Rectal smooth muscle tissue (tissue), 1 donor: ENCODE results near the gene COL27A1.
"Not testable (repeated sequence)": the region's sequence is repeated elsewhere in the genome, so short reads cannot be mapped to it uniquely, and the experiment has no call there.

Source experiments
- H3K27ac ChIP-seq: one replicate; pipeline ENCODE4 v1.7.0; 2013; ENCODE audit warnings: low read depth, low read length, inconsistent platforms
- H3K27me3 ChIP-seq: one replicate; pipeline ENCODE4 v1.7.0; 2013; ENCODE audit warnings: low read length; ENCODE audit not compliant: control insufficient read depth, insufficient read depth
- H3K36me3 ChIP-seq: one replicate; pipeline ENCODE4 v1.7.0; 2013; ENCODE audit warnings: low read length; ENCODE audit not compliant: control insufficient read depth, insufficient read depth
- H3K4me1 ChIP-seq: one replicate; pipeline ENCODE4 v1.7.0; 2013; ENCODE audit warnings: low read length; ENCODE audit not compliant: control insufficient read depth, insufficient read depth
- H3K4me3 ChIP-seq: one replicate; pipeline ENCODE4 v1.7.0; 2013; ENCODE audit warnings: low read length
- H3K9ac ChIP-seq: one replicate; pipeline ENCODE4 v1.7.0; 2013; ENCODE audit warnings: low read length

COL27A1 gene

DNA sequence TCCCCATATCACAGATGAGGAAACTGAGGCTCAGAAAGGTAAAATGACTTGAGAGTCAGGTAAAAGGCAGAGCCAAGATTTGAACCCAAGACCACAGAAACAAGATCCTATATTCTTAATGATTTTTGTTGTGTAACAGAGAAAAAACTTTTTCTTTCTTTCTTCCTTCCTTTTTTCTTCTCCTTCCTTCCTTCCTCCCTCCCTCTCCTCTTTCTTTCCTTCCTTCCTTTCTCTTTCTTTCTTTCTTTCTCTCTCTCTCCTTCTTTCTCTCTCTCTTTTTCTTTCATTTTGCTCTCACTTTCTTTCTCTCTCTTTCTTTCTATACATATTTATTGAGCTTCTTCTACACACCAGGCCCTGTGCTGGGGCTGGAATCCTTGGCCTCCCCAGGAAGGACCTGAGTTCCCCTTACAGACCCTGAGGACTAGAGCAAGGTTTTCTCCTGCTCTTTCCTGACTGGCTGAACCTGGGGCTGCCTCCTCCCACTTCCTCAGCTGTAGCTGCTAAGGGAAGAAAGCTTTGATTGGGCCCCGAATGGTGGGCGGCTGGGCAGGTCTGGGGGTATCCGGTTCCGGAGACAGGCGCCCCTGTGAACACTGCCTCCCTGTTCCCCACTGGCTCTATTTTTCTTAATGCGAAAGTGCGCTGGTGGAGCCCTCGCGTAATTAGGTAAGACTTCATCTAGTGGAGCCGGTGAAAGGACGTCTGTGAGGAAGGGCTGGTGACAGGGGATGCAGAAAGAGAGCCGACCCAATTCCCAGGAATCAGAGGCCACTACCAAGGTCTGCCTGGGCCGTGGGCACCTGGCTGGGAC lies 28.9 kb upstream of the COL27A1 start:
- H3K36me3 ChIP-seq = no peaks in the 10 kb centered on the region
- H3K9ac ChIP-seq = no peak overlapping the region
- no peak overlapping the region for H3K27ac ChIP-seq
- no peak overlapping the region for H3K4me3 ChIP-seq
- H3K27me3 ChIP-seq = no peaks in the 10 kb centered on the region
- no peaks in the 10 kb centered on the region for H3K4me1 ChIP-seq

DNA sequence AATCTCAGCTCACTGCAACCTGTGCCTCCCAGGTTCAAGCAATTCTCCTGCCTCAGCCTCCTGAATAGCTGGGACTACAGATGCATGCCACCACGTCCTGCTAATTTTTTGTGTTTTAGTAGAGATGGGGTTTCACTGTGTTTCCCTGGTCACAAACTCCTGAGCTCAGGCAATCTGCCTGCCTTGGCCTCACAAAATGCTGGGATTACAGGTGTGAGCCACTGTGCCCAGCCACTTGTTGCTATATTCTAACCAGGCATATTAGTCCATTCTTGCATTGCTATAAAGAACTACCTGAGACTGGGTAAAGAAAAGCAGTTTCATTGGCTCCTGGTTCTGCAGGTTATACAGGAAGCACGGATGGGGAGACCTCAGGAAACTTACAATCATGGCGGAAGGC lies 26.6 kb upstream of the COL27A1 start:
- H3K4me3 ChIP-seq, H3K36me3 ChIP-seq, H3K9ac ChIP-seq, H3K27me3 ChIP-seq, H3K27ac ChIP-seq, H3K4me1 ChIP-seq: not testable (repeated sequence)

- Histone ChIP-seq H3K4me3 (no peak overlapping the region), H3K9ac (no peak overlapping the region), H3K27me3 (no peaks in the 10 kb centered on the region), H3K4me1 (no peaks in the 10 kb centered on the region), H3K36me3 (no peaks in the 10 kb centered on the region), H3K27ac (no peak overlapping the region)
Observed at GRCh38 chr9:114130141-114130540, 25.2 kb upstream of the COL27A1 start.

DNA sequence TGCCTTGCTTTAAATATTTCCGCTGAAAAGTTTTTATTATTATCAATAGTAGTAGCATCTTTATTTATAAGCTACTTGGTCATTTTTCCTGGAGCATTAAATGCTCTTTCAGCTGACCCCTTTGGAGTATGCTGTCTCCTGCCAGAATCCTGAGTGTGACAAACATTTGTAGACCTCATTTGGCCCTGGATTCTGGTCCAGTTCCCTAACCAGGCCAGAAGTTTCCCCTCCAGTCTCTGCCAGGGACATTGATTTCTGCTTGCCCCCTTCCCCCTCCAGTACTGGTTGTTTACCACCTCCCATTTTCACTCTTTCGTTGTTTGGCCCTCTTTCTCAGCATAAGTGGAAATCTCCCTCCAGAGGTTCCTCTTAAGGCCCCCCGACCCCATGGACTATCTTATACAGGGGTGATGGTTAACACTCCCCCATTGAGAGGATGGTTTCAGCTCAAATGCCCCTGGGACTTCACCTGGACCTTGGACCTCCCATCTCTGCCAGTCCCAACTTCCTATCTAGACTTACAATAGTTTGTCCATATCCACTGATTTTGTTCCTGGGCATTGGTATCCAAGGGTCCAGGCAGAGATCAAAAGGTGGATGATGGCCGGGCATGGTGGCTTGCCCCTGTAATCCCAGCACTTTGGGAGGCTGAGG lies 24.6 kb upstream of the COL27A1 start:
- no peak overlapping the region for H3K9ac ChIP-seq
- H3K36me3 ChIP-seq = no peaks in the 10 kb centered on the region
- H3K4me1 ChIP-seq = no peaks in the 10 kb centered on the region
- H3K4me3 ChIP-seq = no peak overlapping the region
- no peaks in the 10 kb centered on the region for H3K27me3 ChIP-seq
- no peak overlapping the region for H3K27ac ChIP-seq

GRCh38 chr9:114131808-114132549 lies 23.4 kb upstream of the COL27A1 start:
- no peaks in the 10 kb centered on the region for H3K4me1 ChIP-seq
- no peaks in the 10 kb centered on the region for H3K27me3 ChIP-seq
- H3K36me3 ChIP-seq = no peaks in the 10 kb centered on the region
- no peak overlapping the region for H3K27ac ChIP-seq
- no peak overlapping the region for H3K9ac ChIP-seq
- no peak overlapping the region for H3K4me3 ChIP-seq

- Histone ChIP-seq H3K4me1 (no peaks in the 10 kb centered on the region), H3K27me3 (no peaks in the 10 kb centered on the region), H3K9ac (no peak overlapping the region), H3K36me3 (no peaks in the 10 kb centered on the region), H3K27ac (no peak overlapping the region), H3K4me3 (no peak overlapping the region)
Observed at GRCh38 chr9:114132550-114132918, 22.8 kb upstream of the COL27A1 start.

GRCh38 chr9:114134827-114135396 lies 20.4 kb upstream of the COL27A1 start:
- Histone ChIP-seq H3K27me3 (no peaks in the 10 kb centered on the region), H3K4me1 (no peaks in the 10 kb centered on the region), H3K9ac (no peak overlapping the region), H3K36me3 (no peaks in the 10 kb centered on the region), H3K27ac (no peak overlapping the region), H3K4me3 (no peak overlapping the region)

DNA sequence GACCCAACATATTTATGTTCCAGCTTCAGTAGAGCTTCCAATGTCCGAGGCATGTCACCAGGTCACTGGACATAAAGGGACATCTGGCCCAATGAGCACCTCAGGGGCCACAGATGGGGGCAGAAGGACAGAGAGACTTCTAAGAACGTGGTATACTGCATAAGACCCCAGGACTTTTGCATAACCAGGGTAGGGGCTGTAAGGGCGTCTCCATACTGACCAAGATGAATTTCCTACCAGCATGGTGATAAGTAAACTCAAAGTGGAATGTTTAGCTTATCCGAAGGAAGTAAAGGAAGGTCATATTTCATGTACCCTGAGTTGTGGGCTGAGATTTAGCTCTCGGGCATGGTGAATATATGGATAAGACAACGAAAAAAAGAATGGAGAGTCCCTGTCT lies 17.5 kb upstream of the COL27A1 start:
- Histone ChIP-seq H3K4me1 (peaks cover 13% of the 10 kb centered on the region), H3K9ac (no peak overlapping the region), H3K27me3 (no peaks in the 10 kb centered on the region), H3K27ac (no peak overlapping the region), H3K36me3 (no peaks in the 10 kb centered on the region), H3K4me3 (no peak overlapping the region)

DNA sequence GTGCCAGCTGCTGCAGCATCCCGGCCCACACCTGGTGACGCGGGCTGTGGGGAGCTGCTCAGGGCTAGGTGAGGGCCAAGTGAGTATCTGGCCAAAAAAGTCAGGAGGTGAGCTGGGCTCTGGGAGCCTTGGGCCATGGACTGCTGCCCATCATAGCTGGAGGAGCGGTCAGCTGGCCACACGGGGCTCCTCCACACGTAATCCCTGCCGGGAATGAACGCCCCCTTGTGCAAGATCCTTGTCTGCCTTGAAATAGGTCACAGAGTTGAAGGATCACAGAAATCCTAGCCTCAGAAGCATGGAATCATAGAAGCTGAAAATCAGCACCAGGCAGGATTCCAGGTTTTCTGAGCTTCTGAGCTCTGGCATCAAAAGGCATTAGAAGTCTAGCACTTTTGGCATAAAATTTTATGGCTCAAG lies 16.8 kb upstream of the COL27A1 start:
- Histone ChIP-seq H3K36me3 (no peaks in the 10 kb centered on the region), H3K4me1 (peaks cover 13% of the 10 kb centered on the region), H3K4me3 (no peak overlapping the region), H3K27ac (no peak overlapping the region), H3K27me3 (no peaks in the 10 kb centered on the region), H3K9ac (no peak overlapping the region)

GRCh38 chr9:114139071-114139470 lies 16.3 kb upstream of the COL27A1 start:
- Histone ChIP-seq H3K36me3 (no peaks in the 10 kb centered on the region), H3K27ac (no peak overlapping the region)

DNA sequence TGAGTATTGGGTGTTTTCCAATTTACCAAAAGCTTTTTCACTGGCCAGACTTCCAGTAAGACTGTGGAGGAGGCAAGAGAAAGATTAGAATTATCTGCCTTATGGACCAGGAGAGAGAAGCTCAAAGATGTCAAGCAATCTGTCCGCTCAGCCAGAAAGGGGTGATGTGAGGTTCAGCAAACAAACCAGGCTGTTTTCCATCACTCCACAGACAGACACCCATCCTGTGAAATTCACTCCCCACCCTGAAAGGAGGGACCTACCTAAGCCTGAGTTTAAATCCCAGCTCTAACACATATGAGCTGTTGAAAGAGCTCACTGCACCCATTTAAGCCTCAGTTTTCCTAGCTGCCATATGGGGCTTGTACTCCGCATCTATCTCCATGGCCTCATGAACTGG lies 14.9 kb upstream of the COL27A1 start:
- H3K4me3 ChIP-seq = no peak overlapping the region
- H3K9ac ChIP-seq = no peak overlapping the region
- no peaks in the 10 kb centered on the region for H3K27me3 ChIP-seq
- peaks cover 13% of the 10 kb centered on the region for H3K4me1 ChIP-seq
- H3K36me3 ChIP-seq = no peaks in the 10 kb centered on the region
- no peak overlapping the region for H3K27ac ChIP-seq

More at GRCh38 chr9:114139071-114139470, 16.3 kb upstream of the COL27A1 start:
- Histone ChIP-seq H3K4me3 (no peak overlapping the region), H3K9ac (no peak overlapping the region), H3K4me1 (peaks cover 13% of the 10 kb centered on the region), H3K27me3 (no peaks in the 10 kb centered on the region)

DNA sequence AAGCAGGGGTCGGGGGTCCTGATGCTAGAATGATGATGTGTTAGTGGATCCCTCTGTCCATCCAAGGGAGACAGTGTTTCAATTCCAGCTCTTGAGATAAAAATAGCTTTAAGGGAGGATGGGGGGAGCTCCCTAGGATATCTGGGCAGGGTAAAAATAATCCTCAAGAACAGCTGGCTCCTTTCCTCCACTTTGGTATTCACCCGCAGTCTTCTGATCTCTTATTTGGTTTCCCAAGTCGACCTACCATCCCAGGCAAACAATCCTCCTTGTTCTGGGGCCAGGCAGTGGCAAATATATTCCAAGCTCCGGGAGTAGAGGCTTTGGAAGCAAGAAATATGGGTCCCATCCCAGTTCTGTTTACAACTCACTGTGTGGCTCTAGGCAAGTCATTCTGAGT lies 14.5 kb upstream of the COL27A1 start:
- Histone ChIP-seq H3K27ac (no peak overlapping the region), H3K36me3 (no peaks in the 10 kb centered on the region), H3K9ac (no peak overlapping the region), H3K4me3 (no peak overlapping the region), H3K4me1 (peaks cover 13% of the 10 kb centered on the region), H3K27me3 (no peaks in the 10 kb centered on the region)
